CD4-positive, alpha-beta memory T cell (primary cell): ENCODE data around the gene IPO11. TPM values are rescaled to one million over a fixed set of nuclear protein-coding genes. Genes with fewer than 3 reads are reported as not detected.

ENCODE experiments used
- CTCF ChIA-PET: fragments of 350-600 bp; sonication (Branson Sonifier 250); formaldehyde crosslinking; loops from one replicate; lab custom pipeline; 2021; ENCODE audit warnings: inconsistent platforms; ENCODE audit not compliant: partially characterized antibody; lab: Charles Lee
- POLR2A ChIA-PET: fragments of 350-600 bp; sonication (Branson Sonifier 250); formaldehyde crosslinking; loops from one replicate; lab custom pipeline; 2021; ENCODE audit not compliant: partially characterized antibody; lab: Charles Lee
- DNase-seq, 5 donors: peaks; one replicate each; pipeline versions ENCODE4 v3.0.0 to v3.0.0-alpha.2; 2020 to 2022; ENCODE audit warnings: mixed read lengths in 1 of 5
- H3K27ac ChIP-seq: one replicate; pipeline ENCODE4 v1.7.0; 2013; ENCODE audit warnings: low read depth, low read length
- H3K27me3 ChIP-seq: 2 replicates; pipeline ENCODE4 v1.7.0; 2013; ENCODE audit warnings: mild to moderate bottlenecking, low read length, moderate library complexity; ENCODE audit not compliant: insufficient read depth
- H3K36me3 ChIP-seq: 2 replicates; pipeline ENCODE4 v1.7.0; 2013; ENCODE audit warnings: mild to moderate bottlenecking, low read length, moderate library complexity; ENCODE audit not compliant: insufficient read depth
- H3K4me1 ChIP-seq: 2 replicates; pipeline ENCODE4 v1.7.0; 2013; ENCODE audit warnings: mild to moderate bottlenecking, low read length, moderate library complexity; ENCODE audit not compliant: insufficient read depth
- H3K4me3 ChIP-seq, 2 donors: one replicate each; pipeline ENCODE4 v1.7.0; 2013; ENCODE audit warnings: low read length in 2 of 2, mild to moderate bottlenecking in 1 of 2
- H3K9me3 ChIP-seq, 2 donors: one replicate each; pipeline ENCODE4 v1.7.0; 2013; ENCODE audit warnings: low read length in 2 of 2, control low read depth in 1 of 2; ENCODE audit not compliant: control insufficient read depth in 1 of 2
- H3K27ac Mint-ChIP-seq, 7 donors: one replicate each; pipeline ENCODE4 v1.8.0; 2020 to 2021; ENCODE audit warnings: mixed read lengths in 7 of 7, mild to moderate bottlenecking in 6 of 7, inconsistent platforms in 3 of 7, moderate library complexity in 3 of 7
- H3K27me3 Mint-ChIP-seq, 2 donors: one replicate each; pipeline ENCODE4 v1.8.0; 2020 to 2021; ENCODE audit warnings: mixed read lengths in 2 of 2
- H3K36me3 Mint-ChIP-seq, 2 donors: one replicate each; pipeline ENCODE4 v1.8.0; 2020 to 2021; ENCODE audit warnings: mixed read lengths in 2 of 2, inconsistent platforms in 1 of 2, mild to moderate bottlenecking in 1 of 2
- H3K4me1 Mint-ChIP-seq, 4 donors: one replicate each; pipeline ENCODE4 v1.8.0; 2020 to 2021; ENCODE audit warnings: mixed read lengths in 4 of 4, mild to moderate bottlenecking in 1 of 4
- H3K4me3 Mint-ChIP-seq, 8 donors: one replicate each; pipeline ENCODE4 v1.8.0; 2020 to 2021; ENCODE audit warnings: mixed read lengths in 8 of 8, mild to moderate bottlenecking in 7 of 8, moderate library complexity in 6 of 8, inconsistent platforms in 3 of 8
- H3K9me3 Mint-ChIP-seq, 8 donors: one replicate each; pipeline ENCODE4 v1.8.0; 2020 to 2021; ENCODE audit warnings: mixed read lengths in 8 of 8, mild to moderate bottlenecking in 5 of 8, inconsistent platforms in 3 of 8, moderate library complexity in 1 of 8
- intact Hi-C: fragments of 100-400 bp; cut with micrococcal nuclease; formaldehyde crosslinking; loops from one replicate; pipeline ENCODE4 v1.15.1; 2023
- polyA plus RNA-seq, 2 donors: library from polyadenylated mRNA; unstranded; fragments of 300-500 nt; fragmentation: Illumina TruSeq; gene quantifications; one replicate each; pipeline ENCODE4 v1.2.3, GENCODE V29; 2021
- total RNA-seq, 2 experiments: library from RNA; stranded (reverse); gene quantifications; one replicate each; pipeline ENCODE4 v1.2.3, GENCODE V29; 2021

IPO11 gene
- total and polyA plus RNA-seq, 4 experiments from 2014 or later: 8.1 to 28.5 (median 16.0) TPM

GRCh38 chr5:62647241-62647640, 234.7 kb downstream of the IPO11 start:
- no peaks in the 10 kb centered on the region for H3K27me3 Mint-ChIP-seq
- peaks cover 0 to 8% of the 10 kb centered on the region in 2 donors for H3K36me3 Mint-ChIP-seq
- no peak for DNase-seq
- no peak overlapping the region for H3K27ac Mint-ChIP-seq
- ChIA-PET POLR2A (no interaction called here), CTCF (no interaction called here)
- Histone ChIP-seq H3K27me3 (no peaks in the 10 kb centered on the region), H3K4me3 (no peak overlapping the region), H3K9me3 (no peaks in the 10 kb centered on the region), H3K27ac (no peak overlapping the region), H3K4me1 (no peaks in the 10 kb centered on the region), H3K36me3 (no peaks in the 10 kb centered on the region)
- intact Hi-C loops: no loop called here
- H3K4me3 Mint-ChIP-seq: no peak overlapping the region
- H3K9me3 Mint-ChIP-seq: peaks cover 0 to 2% (median 0%) of the 10 kb centered on the region in 8 donors
- H3K4me1 Mint-ChIP-seq: peaks cover 0 to 4% (median 0%) of the 10 kb centered on the region in 4 donors

- peaks cover 0 to 13% of the 10 kb centered on the region in 2 donors for H3K36me3 Mint-ChIP-seq
- no peak overlapping the region for H3K4me3 ChIP-seq
- intact Hi-C loops: no loop called here
- DNase-seq: no peak
- H3K27me3 Mint-ChIP-seq: no peaks in the 10 kb centered on the region
- H3K27ac Mint-ChIP-seq: peak overlapping the region in 1 of 7 donors; percentile 73
- CTCF ChIA-PET: interaction anchor here (0.6 kb wide), 1 partner anchor 1063 kb away, joined by 3 read pairs; no protein-coding TSS in a partner anchor
- peaks cover 0 to 6% (median 0%) of the 10 kb centered on the region in 4 donors for H3K4me1 Mint-ChIP-seq
- no peaks in the 10 kb centered on the region for H3K4me1 ChIP-seq
- POLR2A ChIA-PET: no interaction called here
- H3K9me3 Mint-ChIP-seq: peaks cover 0 to 3% (median 0%) of the 10 kb centered on the region in 8 donors
- no peak overlapping the region for H3K4me3 Mint-ChIP-seq
- H3K27me3 ChIP-seq: no peaks in the 10 kb centered on the region
- H3K9me3 ChIP-seq: no peaks in the 10 kb centered on the region
- no peak overlapping the region for H3K27ac ChIP-seq
- H3K36me3 ChIP-seq: no peaks in the 10 kb centered on the region
Measured at GRCh38 chr5:62649025-62649424, 236.5 kb downstream of the IPO11 start.

- Mint-ChIP-seq H3K4me1 (peaks cover 0 to 6% (median 0%) of the 10 kb centered on the region in 4 donors), H3K27me3 (no peaks in the 10 kb centered on the region), H3K4me3 (no peak overlapping the region), H3K27ac (peak overlapping the region in 2 of 7 donors; percentile 29 to 73), H3K9me3 (peaks cover 0 to 5% (median under 1%) of the 10 kb centered on the region in 8 donors), H3K36me3 (peaks cover 0 to 16% of the 10 kb centered on the region in 2 donors)
- H3K4me1 ChIP-seq: no peaks in the 10 kb centered on the region
- ChIA-PET POLR2A (no interaction called here), CTCF (no interaction called here)
- no peaks in the 10 kb centered on the region for H3K36me3 ChIP-seq
- no peaks in the 10 kb centered on the region for H3K9me3 ChIP-seq
- intact Hi-C loops: no loop called here
- H3K27ac ChIP-seq: no peak overlapping the region
- H3K27me3 ChIP-seq: no peaks in the 10 kb centered on the region
- no peak overlapping the region for H3K4me3 ChIP-seq
- no peak for DNase-seq
Measured at GRCh38 chr5:62649476-62650113, 237.0 kb downstream of the IPO11 start.

- Mint-ChIP-seq H3K27ac (no peak overlapping the region), H3K36me3 (peaks cover 0 to 17% of the 10 kb centered on the region in 2 donors), H3K4me1 (peaks cover 0 to 6% (median 0%) of the 10 kb centered on the region in 4 donors), H3K27me3 (no peaks in the 10 kb centered on the region), H3K4me3 (no peak overlapping the region), H3K9me3 (peaks cover 0 to 6% (median 2%) of the 10 kb centered on the region in 8 donors)
- DNase-seq: no peak
- Histone ChIP-seq H3K27ac (no peak overlapping the region), H3K27me3 (no peaks in the 10 kb centered on the region), H3K4me3 (no peak overlapping the region), H3K36me3 (no peaks in the 10 kb centered on the region), H3K4me1 (no peaks in the 10 kb centered on the region), H3K9me3 (no peaks in the 10 kb centered on the region)
- intact Hi-C loops: no loop called here
- ChIA-PET CTCF (no interaction called here), POLR2A (no interaction called here)
Measured at GRCh38 chr5:62650197-62650596, 237.6 kb downstream of the IPO11 start.

- Histone ChIP-seq H3K36me3 (no peaks in the 10 kb centered on the region), H3K27me3 (no peaks in the 10 kb centered on the region), H3K4me1 (no peaks in the 10 kb centered on the region), H3K9me3 (no peaks in the 10 kb centered on the region), H3K27ac (no peak overlapping the region), H3K4me3 (no peak overlapping the region)
- ChIA-PET CTCF (interaction anchor here (0.7 kb wide), 2 partner anchors 178 to 716 kb away, joined by 3 read pairs; no protein-coding TSS in a partner anchor), POLR2A (no interaction called here)
- no peaks in the 10 kb centered on the region for H3K27me3 Mint-ChIP-seq
- H3K27ac Mint-ChIP-seq: no peak overlapping the region
- H3K4me3 Mint-ChIP-seq: no peak overlapping the region
- H3K9me3 Mint-ChIP-seq: peaks cover 0 to 10% (median 3%) of the 10 kb centered on the region in 8 donors
- no peak for DNase-seq
- H3K4me1 Mint-ChIP-seq: peaks cover 0 to 6% (median 0%) of the 10 kb centered on the region in 4 donors
- intact Hi-C loops: no loop called here
- peaks cover 0 to 9% of the 10 kb centered on the region in 2 donors for H3K36me3 Mint-ChIP-seq
Measured at GRCh38 chr5:62652225-62652624, 239.7 kb downstream of the IPO11 start.

DNA sequence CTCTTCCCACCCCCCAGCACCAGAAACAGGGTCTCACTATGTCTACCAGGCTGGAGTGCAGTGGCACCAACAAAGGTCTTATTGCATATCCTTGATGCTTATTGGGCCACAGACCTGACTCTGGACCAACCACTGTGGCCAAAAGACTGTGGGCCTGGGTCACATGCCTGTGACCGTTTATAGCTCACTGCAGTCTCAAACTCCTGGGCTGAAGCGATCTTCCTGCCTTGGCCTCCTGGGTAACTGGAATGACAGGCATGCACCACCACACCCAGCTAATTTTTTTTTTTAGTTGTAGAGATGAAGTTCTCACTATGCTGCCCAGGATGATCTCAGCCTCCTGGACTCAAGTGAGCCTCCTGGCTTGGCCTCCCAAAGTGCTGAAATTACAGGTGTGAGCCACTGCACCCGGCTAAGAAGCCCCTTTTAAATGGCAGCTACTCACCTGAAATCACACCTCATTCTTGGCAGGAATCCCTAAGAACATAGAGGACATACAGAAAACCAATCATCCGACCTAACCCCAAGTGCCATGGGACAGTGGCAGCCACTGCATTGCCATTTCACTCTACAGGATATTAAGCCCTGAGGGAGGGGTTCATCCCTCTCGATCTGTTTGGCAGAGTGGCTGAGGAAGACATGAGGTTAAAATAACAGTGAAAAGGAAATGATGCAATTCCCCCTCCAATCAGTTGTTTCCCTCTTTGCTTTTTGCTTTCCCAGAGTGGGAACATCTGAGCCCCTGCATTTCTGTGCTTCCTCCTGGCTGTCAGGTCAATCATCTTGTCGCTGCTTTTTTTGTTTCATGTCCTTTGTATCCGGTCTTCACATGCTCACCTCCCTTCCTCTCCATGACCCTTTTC, 240.7 kb downstream of the IPO11 start:
- no peaks in the 10 kb centered on the region for H3K36me3 ChIP-seq
- Mint-ChIP-seq H3K27ac (no peak overlapping the region), H3K36me3 (peaks cover 0 to 9% of the 10 kb centered on the region in 2 donors), H3K9me3 (peaks cover 0 to 15% (median 7%) of the 10 kb centered on the region in 8 donors), H3K4me3 (no peak overlapping the region), H3K4me1 (peaks cover 0 to 6% (median 0%) of the 10 kb centered on the region in 4 donors), H3K27me3 (no peaks in the 10 kb centered on the region)
- POLR2A ChIA-PET: no interaction called here
- H3K4me1 ChIP-seq: no peaks in the 10 kb centered on the region
- no peaks in the 10 kb centered on the region for H3K27me3 ChIP-seq
- CTCF ChIA-PET: no interaction called here
- no peak overlapping the region for H3K4me3 ChIP-seq
- no peak for DNase-seq
- no peak overlapping the region for H3K27ac ChIP-seq
- no peaks in the 10 kb centered on the region for H3K9me3 ChIP-seq
- intact Hi-C loops: no loop called here

DNA sequence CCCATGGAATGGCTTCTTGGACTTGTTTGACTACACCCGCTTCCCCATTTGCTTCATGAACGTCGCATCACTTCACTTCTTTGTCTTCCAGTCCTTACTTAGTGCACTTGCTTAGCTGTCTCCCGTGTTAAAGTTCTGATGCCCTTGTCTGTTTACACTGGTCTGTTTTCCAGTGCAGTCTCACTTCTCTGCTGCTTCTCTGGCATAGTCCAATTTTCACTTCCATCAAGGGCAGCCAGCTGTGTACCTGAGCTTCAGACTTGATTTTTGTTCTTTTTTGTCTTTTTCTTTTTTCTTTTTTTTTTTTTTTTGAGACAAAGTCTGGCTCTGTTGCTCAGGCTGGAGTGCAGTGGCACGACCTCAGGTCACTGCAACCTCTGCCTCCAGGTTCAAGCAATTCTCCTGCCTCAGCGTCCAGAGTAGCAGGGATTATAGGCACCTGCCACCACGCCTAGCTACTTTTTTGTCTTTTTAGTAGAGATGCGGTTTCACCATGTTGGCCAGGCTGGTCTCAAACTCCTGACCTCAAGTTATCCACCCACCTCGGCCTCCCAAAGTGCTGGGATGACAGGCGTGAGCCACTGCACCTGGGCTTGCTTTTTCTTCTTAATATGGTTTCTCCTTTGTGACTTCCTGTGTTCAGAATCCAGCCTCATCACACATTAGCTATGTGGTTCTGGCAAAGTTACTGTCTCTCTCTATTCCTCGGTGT, 241.5 kb downstream of the IPO11 start:
- no peaks in the 10 kb centered on the region for H3K4me1 ChIP-seq
- no peaks in the 10 kb centered on the region for H3K27me3 ChIP-seq
- H3K9me3 ChIP-seq: no peaks in the 10 kb centered on the region
- no peak overlapping the region for H3K4me3 Mint-ChIP-seq
- H3K9me3 Mint-ChIP-seq: peaks cover 0 to 20% (median 13%) of the 10 kb centered on the region in 8 donors
- H3K27ac Mint-ChIP-seq: no peak overlapping the region
- no peaks in the 10 kb centered on the region for H3K36me3 ChIP-seq
- peaks cover 0 to 9% of the 10 kb centered on the region in 2 donors for H3K36me3 Mint-ChIP-seq
- ChIA-PET CTCF (no interaction called here), POLR2A (no interaction called here)
- no peak overlapping the region for H3K4me3 ChIP-seq
- H3K4me1 Mint-ChIP-seq: peaks cover 0 to 3% (median 0%) of the 10 kb centered on the region in 4 donors
- intact Hi-C loops: no loop called here
- DNase-seq: no peak
- no peak overlapping the region for H3K27ac ChIP-seq
- H3K27me3 Mint-ChIP-seq: no peaks in the 10 kb centered on the region
